Panc1 (cell line): ENCODE measurements around the gene MEIS2. TPM values are rescaled to one million over a fixed set of nuclear protein-coding genes. Genes with fewer than 3 reads are reported as not detected.

ENCODE experiments used
- ATAC-seq: fragments of 200-7000 bp; cut with Tn5 transposase; 2 replicates; pipeline ENCODE4 v1.9.1; 2020; ENCODE audit warnings: mild to moderate bottlenecking, moderate library complexity
- BruUV-seq: library from RNA; stranded (reverse); fragments of 400-500 nt; replicated peaks from 2 replicates; lab custom pipeline; 2021; lab: Mats Ljungman, UMichigan
- CTCF ChIA-PET: fragments of 300-600 bp; sonication (Branson Sonifier 250); formaldehyde crosslinking; loops from one replicate; lab custom pipeline; 2022; ENCODE audit warnings: antibody characterized with exemption; lab: Charles Lee
- POLR2A ChIA-PET: fragments of 300-600 bp; sonication (Branson Sonifier 250); formaldehyde crosslinking; loops from one replicate; lab custom pipeline; 2022; ENCODE audit warnings: antibody characterized with exemption; lab: Charles Lee
- DNase-seq: peaks from one replicate; pipeline ENCODE4 v3.0.0-alpha.2; 2010; ENCODE audit warnings: low read depth, low spot score
- H3K27ac ChIP-seq: 2 replicates; pipeline ENCODE4 v1.5.1; 2011; ENCODE audit warnings: mild to moderate bottlenecking, low read length, inconsistent platforms
- H3K27me3 ChIP-seq: fragments of 200-500 bp; sonication (Bioruptor generic); 2 replicates; pipeline ENCODE4 v1.6.0; 2014; ENCODE audit warnings: low read length, inconsistent platforms; ENCODE audit not compliant: control insufficient read depth, insufficient read depth
- H3K36me3 ChIP-seq: fragments of 200-500 bp; sonication (Bioruptor generic); 2 replicates; pipeline ENCODE4 v1.5.1; 2014; ENCODE audit warnings: inconsistent platforms, mild to moderate bottlenecking, low read length, moderate library complexity; ENCODE audit not compliant: control insufficient read depth, insufficient read depth
- H3K4me1 ChIP-seq: 2 replicates; pipeline ENCODE4 v1.5.1; 2011; ENCODE audit warnings: inconsistent platforms, mild to moderate bottlenecking, low read length, moderate library complexity; ENCODE audit not compliant: control insufficient read depth, insufficient read depth
- H3K4me3 ChIP-seq, 2 experiments: 2 replicates each; pipeline ENCODE4 v1.5.1; 2011 to 2012; ENCODE audit warnings: low read depth in 2 of 2, low read length in 2 of 2, mild to moderate bottlenecking in 2 of 2, inconsistent platforms in 1 of 2, moderate library complexity in 1 of 2
- H3K9me3 ChIP-seq: fragments of 200-500 bp; sonication (Bioruptor generic); 2 replicates; pipeline ENCODE4 v1.5.1; 2014; ENCODE audit warnings: low read depth, mild to moderate bottlenecking, inconsistent platforms, low read length, moderate library complexity; ENCODE audit not compliant: control insufficient read depth, insufficient read depth
- CTCF ChIP-seq: fragments of 450-650 bp; IDR thresholded peaks from 2 replicates; pipeline ENCODE4 v1.5.1; 2017; ENCODE audit warnings: mild to moderate bottlenecking
- POLR2AphosphoS5 ChIP-seq: IDR thresholded peaks from 2 replicates; pipeline ENCODE4 v1.6.1; 2012; ENCODE audit warnings: mild to moderate bottlenecking, low read depth, low read length, moderate library complexity
- REST ChIP-seq, 2 experiments: IDR thresholded peaks; 2 replicates each; pipeline ENCODE4 v1.6.1; 2011 to 2012; ENCODE audit warnings: low read depth in 2 of 2, control low read depth in 1 of 2, low read length in 1 of 2, mild to moderate bottlenecking in 1 of 2, moderate library complexity in 1 of 2; ENCODE audit not compliant: insufficient read depth in 1 of 2
- SIN3A ChIP-seq: IDR thresholded peaks from 2 replicates; pipeline ENCODE4 v1.6.1; 2012; ENCODE audit warnings: low read depth, mild to moderate bottlenecking, low read length, moderate library complexity, borderline replicate concordance; ENCODE audit not compliant: insufficient read depth
- TCF7L2 ChIP-seq: IDR thresholded peaks from 2 replicates; pipeline ENCODE4 v1.6.1; 2011; ENCODE audit warnings: mild to moderate bottlenecking, low read depth, low read length, inconsistent platforms
- in situ Hi-C: cut with HindIII; loops from 2 replicates; pipeline ENCODE4 v1.10.0; 2016; ENCODE audit warnings: low sequenced_read_pairs, low pct_unique_long_range_greater_than_20kb
- intact Hi-C: fragments of 100-400 bp; cut with micrococcal nuclease; formaldehyde crosslinking; loops from one replicate; pipeline ENCODE4 v1.10.0; 2022; ENCODE audit not compliant: unreplicated experiment
- total RNA-seq: library from RNA; stranded (reverse); gene quantifications from one replicate; pipeline ENCODE4 v1.2.1, GENCODE V29; 2021; ENCODE audit not compliant: unreplicated experiment

The MEIS2 gene
- total RNA-seq, 1 experiment from 2014 or later, result 9.3 TPM

GRCh38 chr15:36940636-36941260, 159.6 kb downstream of the MEIS2 start:
- Histone ChIP-seq H3K27ac (no peak overlapping the region), H3K4me1 (no peaks in the 10 kb centered on the region), H3K36me3 (no peaks in the 10 kb centered on the region), H3K27me3 (no peaks in the 10 kb centered on the region), H3K9me3 (no peaks in the 10 kb centered on the region), H3K4me3 (no peak overlapping the region)
- CTCF ChIA-PET, result no interaction called here
- no TSS peak for BruUV-seq
- TF ChIP-seq REST (IDR thresholded peaks at IDR 0.05; ENCODE audit: insufficient read depth in 1 of 2, low read depth in 2 of 2, low read length in 1 of 2), result no peak
- no peak for TF ChIP-seq POLR2AphosphoS5
- no peak for TF ChIP-seq TCF7L2
- TF ChIP-seq CTCF, result no peak
- no peak for TF ChIP-seq SIN3A
- DNase-seq (no peak), ATAC-seq (no peak)
- POLR2A ChIA-PET, result no interaction called here
- in situ Hi-C loops, result no loop called here
- intact Hi-C loops, result no loop called here

- H3K9me3 ChIP-seq, result no peaks in the 10 kb centered on the region
- CTCF ChIA-PET, result no interaction called here
- POLR2A ChIA-PET, result no interaction called here
- TF ChIP-seq TCF7L2 (no peak), REST (IDR thresholded peaks at IDR 0.05; ENCODE audit: insufficient read depth in 1 of 2, low read depth in 2 of 2, low read length in 1 of 2) (no peak), SIN3A (no peak), POLR2AphosphoS5 (no peak), CTCF (no peak)
- no peaks in the 10 kb centered on the region for H3K27me3 ChIP-seq
- H3K4me1 ChIP-seq, result no peaks in the 10 kb centered on the region
- ATAC-seq (no peak), DNase-seq (no peak)
- in situ Hi-C loops, result no loop called here
- no TSS peak for BruUV-seq
- H3K27ac ChIP-seq, result no peak overlapping the region
- no peak overlapping the region for H3K4me3 ChIP-seq
- no peaks in the 10 kb centered on the region for H3K36me3 ChIP-seq
- intact Hi-C loops, result no loop called here
These were observed 160.1 kb downstream of the MEIS2 start for GRCh38 chr15:36940219-36940618.
